Tibial nerve (tissue), 3 donors: ENCODE data around the gene SERPING1.

Source experiments
- CTCF ChIP-seq, 5 experiments: fragments of 200-600 bp in 3 of 5; fragments of 450-650 bp in 2 of 5; sonication (generic) in 3 of 5; IDR thresholded peaks; one replicate each; pipeline ENCODE4 v1.5.1; 2016 to 2019; ENCODE audit warnings: antibody characterized with exemption in 5 of 5, mild to moderate bottlenecking in 3 of 5, moderate library complexity in 2 of 5
- POLR2A ChIP-seq, 2 donors: fragments of 450-650 bp; IDR thresholded peaks; one replicate each; pipeline ENCODE4 v1.6.1; 2017; ENCODE audit warnings: antibody characterized with exemption in 2 of 2, mild to moderate bottlenecking in 2 of 2, moderate library complexity in 2 of 2

GRCh38 chr11:57549983-57550382 is 47.5 kb upstream of the SERPING1 start:
- no peak for TF ChIP-seq POLR2A (IDR thresholded peaks at IDR 0.05)
- TF ChIP-seq CTCF (IDR thresholded peaks at IDR 0.05), result no peak
